Measurements from ENCODE around the gene DCANP1. TPM values are rescaled to one million over a fixed set of nuclear protein-coding genes. Genes with fewer than 3 reads are reported as not detected.

The DCANP1 gene
- total and polyA plus RNA-seq, 2 of the 13 experiments (the other 11 are each of a cell fraction or from before 2014, with no cell fraction given): not detected

DNA sequence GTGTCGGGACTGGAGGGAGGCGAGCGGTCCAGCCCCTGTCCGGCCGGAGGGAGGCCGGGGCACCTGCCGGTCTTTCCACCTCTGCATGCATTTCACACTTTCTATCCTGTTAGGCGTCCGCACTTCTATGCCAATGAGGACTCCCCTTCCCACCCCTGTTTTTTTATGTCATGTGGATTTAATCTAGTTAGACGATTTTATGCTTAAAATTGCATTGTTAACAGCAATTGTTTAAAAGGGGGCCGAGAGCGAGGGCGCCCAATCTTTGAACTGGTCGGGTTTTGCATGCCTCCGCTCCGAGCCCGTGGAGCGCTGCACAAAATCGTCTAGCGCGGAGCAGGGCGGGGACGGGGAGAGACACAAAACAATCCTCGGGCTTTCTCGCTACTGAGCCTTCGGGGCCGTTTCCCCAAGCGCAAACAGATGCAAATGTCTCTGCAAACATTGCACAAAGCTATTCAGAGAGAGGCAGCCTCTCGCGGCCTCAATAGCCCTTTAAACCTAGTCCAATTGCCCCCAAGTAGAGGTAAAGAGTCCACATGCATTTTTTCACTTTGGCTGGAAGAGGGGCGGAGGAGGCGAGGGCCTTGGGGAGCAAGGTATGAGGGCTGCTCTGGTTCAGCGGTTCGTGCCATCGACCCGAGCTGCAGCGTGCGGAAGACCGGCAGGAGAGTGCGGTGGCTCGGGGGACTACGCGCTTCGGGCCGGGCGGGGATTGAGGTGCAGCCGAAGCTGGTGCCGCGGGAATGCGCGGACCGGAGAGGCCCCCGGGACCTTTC, 42.5 kb upstream of the DCANP1 start (continued):
- TF ChIP-seq, protein P1, sequence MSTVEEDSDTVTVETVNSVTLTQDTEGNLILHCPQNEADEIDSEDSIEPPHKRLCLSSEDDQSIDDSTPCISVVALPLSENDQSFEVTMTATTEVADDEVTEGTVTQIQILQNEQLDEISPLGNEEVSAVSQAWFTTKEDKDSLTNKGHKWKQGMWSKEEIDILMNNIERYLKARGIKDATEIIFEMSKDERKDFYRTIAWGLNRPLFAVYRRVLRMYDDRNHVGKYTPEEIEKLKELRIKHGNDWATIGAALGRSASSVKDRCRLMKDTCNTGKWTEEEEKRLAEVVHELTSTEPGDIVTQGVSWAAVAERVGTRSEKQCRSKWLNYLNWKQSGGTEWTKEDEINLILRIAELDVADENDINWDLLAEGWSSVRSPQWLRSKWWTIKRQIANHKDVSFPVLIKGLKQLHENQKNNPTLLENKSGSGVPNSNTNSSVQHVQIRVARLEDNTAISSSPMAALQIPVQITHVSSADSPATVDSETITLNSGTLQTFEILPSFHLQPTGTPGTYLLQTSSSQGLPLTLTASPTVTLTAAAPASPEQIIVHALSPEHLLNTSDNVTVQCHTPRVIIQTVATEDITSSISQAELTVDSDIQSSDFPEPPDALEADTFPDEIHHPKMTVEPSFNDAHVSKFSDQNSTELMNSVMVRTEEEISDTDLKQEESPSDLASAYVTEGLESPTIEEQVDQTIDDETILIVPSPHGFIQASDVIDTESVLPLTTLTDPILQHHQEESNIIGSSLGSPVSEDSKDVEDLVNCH (CRISPR knock-in tag; IDR thresholded peaks at IDR 0.05): no peak
- TF ChIP-seq ZNF318 (CRISPR knock-in tag; IDR thresholded peaks at IDR 0.05) (no peak), MTERF4 (CRISPR knock-in tag; IDR thresholded peaks at IDR 0.05) (no peak), RBFOX2 (IDR thresholded peaks at IDR 0.05; ENCODE audit: low read depth, low read length) (peak; percentile 48), KDM1A (CRISPR knock-in tag; IDR thresholded peaks at IDR 0.05) (no peak), SMYD3 (CRISPR knock-in tag; IDR thresholded peaks at IDR 0.05) (no peak), ZBTB10 (CRISPR knock-in tag; IDR thresholded peaks at IDR 0.05; ENCODE audit: borderline replicate concordance) (no peak), MYC (CRISPR knock-in tag; IDR thresholded peaks at IDR 0.05; ENCODE audit: borderline replicate concordance) (no peak; the same call in 1 of the 2 replicates), ZNF556 (CRISPR knock-in tag; IDR thresholded peaks at IDR 0.05; ENCODE audit: borderline replicate concordance) (no peak), GABPB1 (CRISPR knock-in tag; IDR thresholded peaks at IDR 0.05) (0 out of 2 replicates have a peak, but pooled peaks have one; percentile 16)
- TF ChIP-seq, protein P2, sequence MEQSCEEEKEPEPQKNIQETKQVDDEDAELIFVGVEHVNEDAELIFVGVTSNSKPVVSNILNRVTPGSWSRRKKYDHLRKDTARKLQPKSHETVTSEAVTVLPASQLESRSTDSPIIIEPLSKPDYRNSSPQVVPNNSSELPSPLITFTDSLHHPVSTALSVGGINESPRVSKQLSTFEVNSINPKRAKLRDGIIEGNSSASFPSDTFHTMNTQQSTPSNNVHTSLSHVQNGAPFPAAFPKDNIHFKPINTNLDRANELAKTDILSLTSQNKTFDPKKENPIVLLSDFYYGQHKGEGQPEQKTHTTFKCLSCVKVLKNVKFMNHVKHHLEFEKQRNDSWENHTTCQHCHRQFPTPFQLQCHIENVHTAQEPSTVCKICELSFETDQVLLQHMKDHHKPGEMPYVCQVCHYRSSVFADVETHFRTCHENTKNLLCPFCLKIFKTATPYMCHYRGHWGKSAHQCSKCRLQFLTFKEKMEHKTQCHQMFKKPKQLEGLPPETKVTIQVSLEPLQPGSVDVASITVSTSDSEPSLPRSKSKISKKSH (CRISPR knock-in tag; IDR thresholded peaks at IDR 0.05; ENCODE audit: borderline replicate concordance): no peak

Data from HepG2 (cell line).